Measurements from ENCODE around the gene DOCK3. TPM values are rescaled to one million over a fixed set of nuclear protein-coding genes. Genes with fewer than 3 reads are reported as not detected.

Gene DOCK3
- total RNA-seq, 1 experiment from 2014 or later = 0.47 TPM

- intact Hi-C loops (cut with micrococcal nuclease; ENCODE audit: unreplicated experiment) = no loop called here
- no peak overlapping the region for H3K27ac ChIP-seq (ENCODE audit: low read depth, low read length, poor library complexity, severe bottlenecking)
- no peaks in the 10 kb centered on the region for H3K4me1 ChIP-seq (ENCODE audit: insufficient read depth, low read length, poor library complexity, severe bottlenecking)
- no peaks in the 10 kb centered on the region for H3K27me3 ChIP-seq (replicated peaks; ENCODE audit: insufficient read depth, low read depth, low read length, poor library complexity)
- ChIA-PET POLR2A (ENCODE audit: low non-redundant PET) (no interaction called here), CTCF (no interaction called here)
- no peaks in the 10 kb centered on the region for H3K9me3 ChIP-seq (ENCODE audit: low read depth, low read length, poor library complexity, severe bottlenecking)
- TF ChIP-seq, protein P1, sequence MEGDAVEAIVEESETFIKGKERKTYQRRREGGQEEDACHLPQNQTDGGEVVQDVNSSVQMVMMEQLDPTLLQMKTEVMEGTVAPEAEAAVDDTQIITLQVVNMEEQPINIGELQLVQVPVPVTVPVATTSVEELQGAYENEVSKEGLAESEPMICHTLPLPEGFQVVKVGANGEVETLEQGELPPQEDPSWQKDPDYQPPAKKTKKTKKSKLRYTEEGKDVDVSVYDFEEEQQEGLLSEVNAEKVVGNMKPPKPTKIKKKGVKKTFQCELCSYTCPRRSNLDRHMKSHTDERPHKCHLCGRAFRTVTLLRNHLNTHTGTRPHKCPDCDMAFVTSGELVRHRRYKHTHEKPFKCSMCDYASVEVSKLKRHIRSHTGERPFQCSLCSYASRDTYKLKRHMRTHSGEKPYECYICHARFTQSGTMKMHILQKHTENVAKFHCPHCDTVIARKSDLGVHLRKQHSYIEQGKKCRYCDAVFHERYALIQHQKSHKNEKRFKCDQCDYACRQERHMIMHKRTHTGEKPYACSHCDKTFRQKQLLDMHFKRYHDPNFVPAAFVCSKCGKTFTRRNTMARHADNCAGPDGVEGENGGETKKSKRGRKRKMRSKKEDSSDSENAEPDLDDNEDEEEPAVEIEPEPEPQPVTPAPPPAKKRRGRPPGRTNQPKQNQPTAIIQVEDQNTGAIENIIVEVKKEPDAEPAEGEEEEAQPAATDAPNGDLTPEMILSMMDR (conservative IDR thresholded peaks at IDR 0.05; ENCODE audit: low read depth, low read length) = no peak
- TF ChIP-seq EZH2 (IDR thresholded peaks at IDR 0.05; ENCODE audit: borderline replicate concordance, low read depth, low read length, poor library complexity, severe bottlenecking) = no peak
- DNase-seq (ENCODE audit: low spot score) = no peak
- H3K4me3 ChIP-seq (ENCODE audit: low read depth, low read length, poor library complexity, severe bottlenecking) = no peak overlapping the region
- no peaks in the 10 kb centered on the region for H3K36me3 ChIP-seq (ENCODE audit: insufficient read depth, low read length, poor library complexity, severe bottlenecking)
- BruUV-seq (replicated peaks) = no TSS peak
Observed at GRCh38 chr3:50850639-50851511, 176.1 kb downstream of the DOCK3 start.

- intact Hi-C loops (cut with micrococcal nuclease; ENCODE audit: unreplicated experiment) = no loop called here
- ChIA-PET POLR2A (ENCODE audit: low non-redundant PET) (no interaction called here), CTCF (no interaction called here)
- no peak for DNase-seq (ENCODE audit: low spot score)
- Histone ChIP-seq H3K27ac (ENCODE audit: low read depth, low read length, poor library complexity, severe bottlenecking) (no peak overlapping the region), H3K9me3 (ENCODE audit: low read depth, low read length, poor library complexity, severe bottlenecking) (no peaks in the 10 kb centered on the region), H3K36me3 (ENCODE audit: insufficient read depth, low read length, poor library complexity, severe bottlenecking) (no peaks in the 10 kb centered on the region), H3K4me3 (ENCODE audit: low read depth, low read length, poor library complexity, severe bottlenecking) (no peak overlapping the region), H3K4me1 (ENCODE audit: insufficient read depth, low read length, poor library complexity, severe bottlenecking) (no peaks in the 10 kb centered on the region), H3K27me3 (replicated peaks; ENCODE audit: insufficient read depth, low read depth, low read length, poor library complexity) (no peaks in the 10 kb centered on the region)
- no peak for TF ChIP-seq EZH2 (IDR thresholded peaks at IDR 0.05; ENCODE audit: borderline replicate concordance, low read depth, low read length, poor library complexity, severe bottlenecking)
- TF ChIP-seq, protein P1 (conservative IDR thresholded peaks at IDR 0.05; ENCODE audit: low read depth, low read length) = no peak
- BruUV-seq (replicated peaks) = no TSS peak
Observed at GRCh38 chr3:50853936-50854335, 179.2 kb downstream of the DOCK3 start.

GRCh38 chr3:50862221-50862620 is 187.5 kb downstream of the DOCK3 start:
- intact Hi-C loops (cut with micrococcal nuclease; ENCODE audit: unreplicated experiment) = no loop called here
- H3K4me3 ChIP-seq (ENCODE audit: low read depth, low read length, poor library complexity, severe bottlenecking) = no peak overlapping the region
- CTCF ChIA-PET = no interaction called here

More at GRCh38 chr3:50862221-50862620, 187.5 kb downstream of the DOCK3 start:
- Histone ChIP-seq H3K4me1 (ENCODE audit: insufficient read depth, low read length, poor library complexity, severe bottlenecking) (no peaks in the 10 kb centered on the region), H3K27me3 (replicated peaks; ENCODE audit: insufficient read depth, low read depth, low read length, poor library complexity) (no peaks in the 10 kb centered on the region), H3K27ac (ENCODE audit: low read depth, low read length, poor library complexity, severe bottlenecking) (no peak overlapping the region), H3K36me3 (ENCODE audit: insufficient read depth, low read length, poor library complexity, severe bottlenecking) (no peaks in the 10 kb centered on the region), H3K9me3 (ENCODE audit: low read depth, low read length, poor library complexity, severe bottlenecking) (no peaks in the 10 kb centered on the region)
- DNase-seq (ENCODE audit: low spot score) = no peak
- no peak for TF ChIP-seq EZH2 (IDR thresholded peaks at IDR 0.05; ENCODE audit: borderline replicate concordance, low read depth, low read length, poor library complexity, severe bottlenecking)
- TF ChIP-seq, protein P1 (conservative IDR thresholded peaks at IDR 0.05; ENCODE audit: low read depth, low read length) = no peak
- no TSS peak for BruUV-seq (replicated peaks)
- POLR2A ChIA-PET (ENCODE audit: low non-redundant PET) = no interaction called here
